HG02642 (cell line): Measurements from ENCODE around the gene ADPRS.

Source experiments
- ATAC-seq: cut with Tn5 transposase; IDR thresholded peaks from one replicate; pipeline ENCODE4 v1.9.1; 2021; ENCODE audit warnings: mild to moderate bottlenecking; ENCODE audit not compliant: unreplicated experiment, poor library complexity

The ADPRS gene

GRCh38 chr1:36107394-36107793, 18.7 kb downstream of the ADPRS start:
- no peak for ATAC-seq

- no peak for ATAC-seq
Measured at GRCh38 chr1:36108314-36108713, 19.6 kb downstream of the ADPRS start.

GRCh38 chr1:36109041-36109679, 20.5 kb downstream of the ADPRS start:
- ATAC-seq = no peak

DNA sequence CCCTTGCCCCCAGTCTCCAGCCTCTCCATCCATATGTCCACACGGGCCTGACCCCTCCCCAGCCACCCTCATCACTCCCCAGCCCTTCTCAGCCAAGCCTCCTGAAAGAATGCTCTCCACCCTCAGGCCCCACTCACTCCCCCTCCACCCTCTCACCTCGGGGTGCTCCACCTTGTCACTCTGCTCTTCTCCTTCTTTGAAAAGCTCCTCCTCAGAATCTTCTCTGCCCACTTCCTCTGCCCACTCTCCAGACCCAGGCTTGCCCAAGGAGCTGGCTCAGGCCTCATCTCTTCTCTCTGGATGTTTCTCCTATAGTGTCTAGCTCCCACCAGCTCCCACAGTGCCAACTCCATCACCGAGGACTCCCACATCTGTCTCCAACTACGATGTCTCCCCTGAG, 22.5 kb downstream of the ADPRS start:
- no peak for ATAC-seq

DNA sequence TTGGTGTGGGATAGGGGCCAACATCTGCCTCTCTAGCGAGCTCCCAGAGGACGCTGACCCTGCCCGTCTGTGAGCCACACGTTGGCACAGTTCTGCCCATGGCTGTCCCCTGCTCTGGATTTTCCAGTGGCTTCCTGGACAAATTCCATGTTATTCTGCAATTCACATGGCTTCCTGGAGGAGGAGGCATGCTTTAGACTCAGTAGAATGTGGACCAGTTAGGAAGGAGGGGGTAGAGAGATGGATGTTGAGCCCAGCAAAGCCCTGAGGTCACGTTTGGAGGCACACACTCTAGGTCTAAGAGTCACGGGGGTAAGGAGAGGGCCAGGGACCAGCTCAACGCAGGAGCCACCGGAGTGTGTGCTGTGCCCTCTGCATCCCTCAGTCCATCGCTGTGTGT, 24.1 kb downstream of the ADPRS start:
- no peak for ATAC-seq

DNA sequence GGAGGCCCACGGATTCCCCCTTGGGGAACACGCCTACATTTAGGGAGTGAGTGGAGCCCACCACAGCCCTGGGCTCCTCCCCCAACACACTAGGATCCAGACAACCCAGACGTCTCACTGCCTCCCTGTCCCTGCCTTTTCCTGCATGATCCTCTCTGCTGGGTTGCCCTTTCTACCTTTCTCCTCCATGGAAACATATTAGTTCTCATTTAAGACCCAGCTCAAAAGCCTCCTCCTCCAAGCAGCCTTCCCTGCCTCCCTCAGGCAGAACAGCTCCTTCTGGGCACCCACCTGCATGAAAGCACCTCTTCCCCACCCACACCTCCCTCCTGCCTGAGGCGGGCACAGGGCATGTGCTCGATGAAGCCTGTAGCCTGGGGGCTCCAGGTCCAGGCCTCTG, 25.7 kb downstream of the ADPRS start:
- no peak for ATAC-seq

- ATAC-seq = no peak
Measured at GRCh38 chr1:36115200-36115669, 26.5 kb downstream of the ADPRS start.

DNA sequence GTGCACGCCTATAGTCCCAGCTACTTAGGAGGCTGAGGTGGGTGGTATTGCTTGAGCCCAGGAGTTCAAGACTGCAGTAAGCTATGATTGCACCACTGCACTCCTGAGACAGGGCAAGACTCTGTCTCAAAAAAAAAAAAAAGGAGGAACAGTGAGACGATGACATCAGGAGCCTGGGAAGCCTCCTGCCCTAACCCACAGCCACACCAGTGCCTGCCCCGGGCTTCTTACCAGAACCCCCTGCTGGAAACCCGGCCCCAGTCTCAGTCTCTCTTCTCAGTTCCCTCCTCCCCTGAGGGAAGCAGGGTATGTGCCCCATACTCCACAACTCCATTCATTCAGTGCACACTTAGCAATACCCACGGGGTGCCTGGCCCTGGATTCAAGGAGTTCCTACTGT, 27.2 kb downstream of the ADPRS start:
- no peak for ATAC-seq

GRCh38 chr1:36116901-36117300, 28.2 kb downstream of the ADPRS start:
- ATAC-seq = no peak

- no peak for ATAC-seq
Measured at GRCh38 chr1:36118447-36119204, 29.9 kb downstream of the ADPRS start.

- ATAC-seq = no peak
Measured at GRCh38 chr1:36119456-36119855, 30.8 kb downstream of the ADPRS start.

GRCh38 chr1:36122062-36123030, 33.7 kb downstream of the ADPRS start:
- ATAC-seq = no peak

- no peak for ATAC-seq
Measured at GRCh38 chr1:36123356-36123755, 34.7 kb downstream of the ADPRS start.

DNA sequence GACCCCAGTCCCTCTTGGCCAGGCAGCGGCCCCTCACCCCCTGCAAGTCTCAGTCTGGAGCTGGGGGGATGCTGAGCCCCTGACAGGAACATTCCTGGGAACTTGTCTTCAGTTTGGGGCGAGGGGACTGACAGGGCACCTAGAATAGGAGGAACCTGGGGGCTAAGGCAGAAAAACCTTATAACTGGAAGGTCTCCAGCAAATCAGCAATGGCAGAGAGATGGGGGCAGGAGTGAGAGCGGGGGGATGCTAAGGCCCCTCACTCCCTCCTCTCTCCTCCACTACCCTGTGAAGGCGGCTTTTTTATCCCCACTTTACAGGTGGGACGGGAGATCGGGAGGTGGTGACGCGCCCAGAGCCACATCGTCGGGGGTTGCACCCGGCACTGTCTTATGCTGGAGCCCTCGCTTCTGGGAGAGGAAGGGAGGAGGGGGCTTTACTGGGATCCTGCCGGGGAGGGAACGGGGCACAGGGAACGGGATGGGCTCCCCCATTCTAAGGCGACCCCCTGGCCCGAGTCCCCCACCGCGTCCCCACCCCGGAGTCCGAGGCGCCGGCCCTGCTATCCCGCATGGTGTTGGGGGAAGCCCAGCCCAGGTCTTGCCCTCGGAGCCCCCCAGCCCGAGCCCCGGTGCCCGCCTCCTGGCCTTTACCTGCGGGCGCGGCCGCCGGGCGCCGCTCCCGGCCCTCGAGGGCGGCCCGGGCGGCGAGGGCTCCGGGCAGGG, 35.9 kb downstream of the ADPRS start:
- ATAC-seq = no peak

DNA sequence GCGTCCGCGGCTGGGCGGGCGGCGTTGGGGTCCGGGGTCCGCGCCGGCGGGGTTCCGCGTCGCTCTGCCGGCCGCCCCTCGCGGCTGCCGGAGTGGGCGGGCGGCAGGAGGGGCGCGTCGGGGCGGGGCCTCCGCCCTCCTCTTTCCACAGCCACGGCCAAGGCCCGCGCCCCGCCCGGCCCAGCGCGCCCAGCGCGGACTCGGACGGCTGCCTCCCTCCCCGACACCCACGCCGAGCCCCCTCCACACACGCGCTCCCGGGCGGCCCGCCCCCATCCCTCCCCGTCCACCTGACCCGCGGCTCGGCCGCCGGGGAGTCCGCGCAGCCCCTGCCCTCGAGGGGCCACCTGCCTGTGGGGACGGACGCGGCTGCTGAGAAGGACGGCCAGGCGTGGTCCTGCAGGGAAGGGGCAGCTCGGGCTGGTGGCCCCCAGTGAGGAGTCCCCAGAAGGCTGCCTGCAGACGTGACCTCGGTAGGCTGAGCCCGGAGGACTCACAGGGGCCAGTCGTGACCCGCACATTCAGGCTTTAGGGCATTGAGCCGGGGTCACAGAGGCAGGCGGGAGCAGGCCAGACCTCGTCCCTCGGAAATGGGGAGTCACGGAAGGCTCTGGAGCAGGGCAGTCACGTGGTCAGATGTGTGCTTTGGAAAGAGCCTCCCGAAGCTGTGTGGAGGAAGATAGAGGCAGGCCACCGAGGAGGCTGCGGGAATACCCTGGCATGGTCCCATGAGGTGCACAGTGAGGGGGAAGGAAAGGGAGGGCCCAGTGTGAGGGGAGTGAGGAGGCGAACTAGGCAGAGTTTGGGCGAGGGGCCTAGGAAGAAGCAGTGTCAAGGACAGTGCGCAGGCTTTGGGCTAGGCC, 36.7 kb downstream of the ADPRS start, which contains the start of gene COL8A2:
TSS of gene COL8A2 (minus strand) at position 94 of the 863 bp plus-strand sequence. CDS start 24,980 bp downstream, outside the sequence.
- no peak for ATAC-seq

- ATAC-seq = no peak
Measured at GRCh38 chr1:36126005-36126716, 37.5 kb downstream of the ADPRS start.

DNA sequence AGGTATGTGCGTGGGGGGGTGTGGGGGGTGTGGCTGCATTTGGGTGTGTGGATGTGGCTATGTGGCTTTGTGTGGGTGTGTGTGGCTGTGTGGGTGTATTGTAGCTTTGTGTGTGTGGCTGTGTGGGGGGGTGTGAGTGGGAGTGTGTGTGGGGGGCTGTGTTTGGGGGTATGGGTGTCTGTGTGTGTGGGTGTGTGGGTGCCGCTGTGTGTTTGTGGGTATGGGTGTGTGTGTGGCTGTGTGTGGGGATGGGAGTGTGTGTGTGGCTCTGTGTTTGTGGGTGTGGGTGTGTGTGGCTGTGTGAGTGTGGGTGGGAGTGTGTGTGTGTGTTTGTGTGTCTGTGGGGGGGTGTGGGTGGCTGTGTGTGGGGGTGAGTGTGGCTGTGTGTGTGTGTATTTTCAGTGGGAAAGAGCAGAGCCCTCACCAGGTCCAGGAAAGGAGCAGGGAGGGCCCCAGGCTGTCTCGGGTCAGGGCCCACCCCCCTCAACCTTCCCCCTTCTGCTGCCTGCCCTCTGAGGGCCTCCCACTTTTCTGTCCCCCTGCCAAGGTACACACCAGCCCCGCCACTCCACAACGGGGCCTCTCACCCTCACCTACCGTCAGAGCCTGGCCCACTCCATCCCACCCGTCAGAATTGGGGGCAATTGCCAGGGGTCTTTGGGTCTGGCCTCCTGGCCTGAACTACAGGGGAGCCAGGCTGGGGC, 38.3 kb downstream of the ADPRS start:
- ATAC-seq = no peak
